ENCODE measurements around the gene TNFRSF19.

Gene TNFRSF19

DNA sequence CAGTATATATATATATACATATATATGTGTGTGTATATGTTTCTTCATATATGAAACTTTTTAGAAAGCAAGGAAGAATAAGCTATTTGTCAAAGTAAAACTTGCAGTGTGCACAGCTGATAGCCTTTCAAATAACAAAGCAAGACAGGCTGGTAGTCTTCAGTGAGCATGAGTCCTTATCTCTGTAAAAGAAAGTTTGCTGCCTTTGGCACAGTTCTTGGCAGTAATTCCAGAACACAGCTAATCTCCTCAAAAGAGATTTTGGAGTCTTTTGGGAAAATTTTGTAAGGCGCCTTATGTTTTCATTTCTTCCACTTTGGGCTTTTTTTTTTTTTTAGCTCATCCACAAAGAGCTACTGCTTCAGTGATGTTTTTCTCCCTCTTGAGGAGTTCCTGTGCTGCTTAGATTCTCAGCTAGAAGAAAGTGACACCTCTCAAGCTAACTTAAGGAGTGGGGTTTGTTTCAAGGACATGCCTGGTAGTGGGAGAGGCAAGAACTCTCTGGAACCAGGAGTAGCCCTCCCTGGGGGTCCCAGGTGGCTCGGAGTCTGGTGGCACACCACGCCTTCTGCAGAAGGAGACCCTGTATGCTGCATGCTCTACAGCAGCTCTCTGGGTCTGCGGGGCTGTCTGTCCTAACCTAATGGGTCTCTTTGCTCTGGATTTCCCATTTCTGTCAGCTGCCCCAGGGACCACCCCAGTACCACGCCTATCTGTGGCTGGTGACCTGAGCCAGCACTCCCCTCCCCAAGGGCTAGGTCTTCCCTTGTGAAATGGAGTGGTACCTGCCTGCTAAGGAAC lies 58.8 kb downstream of the TNFRSF19 start:
- no peak for DNase-seq (ENCODE audit: low read depth)

DNA sequence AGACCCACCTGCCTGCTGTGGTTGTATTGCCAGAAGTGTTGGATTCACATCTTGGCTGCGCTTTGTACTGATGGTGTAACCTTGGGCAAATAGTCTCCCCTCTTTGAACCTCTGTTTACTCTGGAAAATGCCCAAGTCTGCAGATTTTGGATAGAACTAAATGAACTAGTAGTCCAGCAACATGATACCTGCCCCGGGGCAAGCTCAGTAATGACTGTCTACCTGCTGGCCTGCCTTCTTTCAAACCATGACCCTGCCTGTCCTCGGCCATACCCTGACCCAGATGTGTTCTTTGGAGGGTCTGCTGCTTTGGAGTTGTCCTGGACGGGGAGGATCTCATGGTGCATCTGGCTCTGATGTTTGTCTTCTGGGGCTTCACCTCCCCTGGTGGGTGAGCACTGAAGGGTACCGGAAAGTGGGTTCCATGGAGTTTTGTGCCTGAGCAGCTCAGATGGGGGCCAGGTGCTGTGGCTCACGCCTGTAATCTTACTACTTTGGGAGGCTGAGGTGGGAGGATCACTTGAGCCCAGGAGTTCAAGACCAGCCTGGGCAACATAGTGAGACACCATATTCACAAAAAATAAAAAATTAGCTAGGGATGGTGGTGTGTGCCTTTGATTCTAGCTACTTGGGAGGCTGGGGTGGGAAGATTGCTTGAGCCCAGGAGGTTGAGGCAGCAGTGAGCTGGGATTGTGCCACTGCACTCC lies 59.5 kb downstream of the TNFRSF19 start:
- DNase-seq (ENCODE audit: low read depth): no peak

GRCh38 chr13:23630349-23631093 lies 60.3 kb downstream of the TNFRSF19 start:
- DNase-seq (ENCODE audit: low read depth): no peak

GRCh38 chr13:23631311-23632047 lies 61.3 kb downstream of the TNFRSF19 start:
- no peak for DNase-seq (ENCODE audit: low read depth)

DNA sequence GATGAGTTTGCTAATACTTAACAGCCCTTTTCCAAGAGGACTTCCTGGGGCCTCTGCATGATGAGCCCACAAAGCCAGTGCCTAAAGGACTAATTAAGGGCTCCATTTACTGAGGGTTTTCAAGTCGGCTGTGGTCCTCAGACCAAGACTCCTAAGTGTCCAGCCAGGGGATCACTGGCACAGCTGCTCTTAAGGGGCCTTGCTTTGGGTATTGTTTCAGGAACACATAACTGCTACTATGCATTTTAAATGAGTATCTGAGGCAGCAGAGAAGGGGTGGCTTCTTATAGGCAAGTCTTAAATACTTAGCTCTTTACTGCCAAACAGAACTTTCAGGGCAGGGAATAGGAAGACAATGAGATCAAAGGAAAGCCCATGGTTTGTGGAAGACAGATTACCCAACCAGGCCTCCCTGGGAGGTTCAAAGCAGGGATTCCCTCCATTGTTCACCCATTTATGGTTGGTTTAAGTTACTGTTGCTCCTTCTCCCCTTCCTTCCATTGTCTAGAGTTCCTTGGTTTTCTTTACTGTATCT lies 61.9 kb downstream of the TNFRSF19 start:
- no peak for DNase-seq (ENCODE audit: low read depth)

GRCh38 chr13:23632741-23633140 lies 62.5 kb downstream of the TNFRSF19 start:
- DNase-seq (ENCODE audit: low read depth): no peak

DNA sequence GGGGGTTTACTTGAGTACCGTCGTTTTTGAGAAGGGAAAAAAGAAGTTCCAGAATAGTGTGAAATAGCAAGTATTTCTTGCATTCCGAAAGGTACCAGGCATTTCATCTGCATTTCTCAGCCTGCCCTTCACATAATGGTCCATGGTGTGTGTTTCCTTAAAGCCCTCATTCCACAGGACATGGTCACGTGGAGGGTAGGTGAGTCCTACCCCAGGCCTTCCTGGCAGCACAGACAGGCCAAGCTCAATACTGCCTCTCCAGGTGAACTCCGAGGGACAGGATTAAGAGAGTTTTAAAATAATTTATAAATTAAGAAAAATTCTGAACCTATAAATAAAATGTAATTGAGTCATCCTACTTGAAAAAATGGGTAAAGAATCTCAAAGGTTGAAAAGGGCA lies 64.7 kb downstream of the TNFRSF19 start:
- no peak for DNase-seq (ENCODE audit: low read depth)

DNA sequence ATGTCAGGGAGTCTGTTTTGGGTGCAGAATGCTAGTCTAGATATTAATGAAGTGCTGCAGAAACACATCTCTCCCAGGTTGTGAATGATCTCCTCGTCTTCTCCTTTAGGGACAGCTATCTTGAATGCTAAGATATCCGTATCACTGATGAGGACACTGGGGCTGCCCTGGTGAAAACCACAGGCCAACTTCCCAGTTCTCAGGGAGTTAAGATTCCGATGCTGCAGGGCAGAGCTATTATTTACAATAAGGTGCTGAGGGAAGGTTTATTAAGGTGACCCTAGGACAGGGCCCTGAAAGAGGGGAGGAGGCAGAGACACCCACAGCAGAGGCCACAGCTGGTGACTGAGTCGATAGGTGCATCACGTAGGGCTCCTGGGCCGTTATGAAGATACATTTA lies 66.1 kb downstream of the TNFRSF19 start:
- DNase-seq (ENCODE audit: low read depth): no peak

GRCh38 chr13:23637829-23638228 lies 67.6 kb downstream of the TNFRSF19 start:
- DNase-seq (ENCODE audit: low read depth): no peak

- DNase-seq (ENCODE audit: low read depth): no peak
Measured at GRCh38 chr13:23639674-23640073, 69.5 kb downstream of the TNFRSF19 start.

GRCh38 chr13:23642110-23642509 lies 71.9 kb downstream of the TNFRSF19 start:
- no peak for DNase-seq (ENCODE audit: low read depth)

DNA sequence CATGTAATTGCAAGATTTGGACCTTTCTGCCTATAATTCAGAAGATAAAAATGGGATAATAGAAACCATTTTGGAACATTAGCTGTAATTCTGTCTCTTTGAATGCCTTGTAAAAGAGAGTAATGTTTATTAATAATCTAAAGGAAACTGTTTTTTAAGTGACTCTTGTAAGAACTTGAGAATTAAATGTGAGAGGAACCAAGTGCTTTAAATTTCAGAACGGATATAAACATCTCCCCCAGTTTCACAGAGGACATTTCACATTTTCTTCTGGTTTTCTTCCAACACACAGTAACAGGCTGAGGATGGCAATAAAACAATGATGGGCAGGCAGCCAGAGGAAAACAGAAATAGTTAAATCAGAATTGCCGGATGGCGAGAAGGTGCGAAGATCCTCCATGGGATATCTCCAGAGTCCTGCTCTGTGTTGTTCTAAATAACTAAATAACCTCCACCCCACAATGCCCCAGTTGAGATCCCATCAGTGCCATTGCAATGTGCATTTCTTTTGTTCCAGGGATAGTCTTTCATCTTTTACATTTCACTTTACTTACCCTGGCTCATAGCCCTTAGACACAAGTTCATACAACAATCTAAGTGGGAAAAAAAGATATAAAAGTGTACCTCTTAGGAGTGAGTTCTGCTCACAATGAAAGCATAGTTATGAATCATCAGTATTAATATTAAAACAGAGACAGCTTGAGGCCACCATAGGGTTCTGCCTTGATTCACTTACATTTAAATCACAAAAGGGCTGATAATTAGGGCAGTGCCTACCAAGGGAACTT lies 73.3 kb downstream of the TNFRSF19 start:
- no peak for DNase-seq (ENCODE audit: low read depth)

DNA sequence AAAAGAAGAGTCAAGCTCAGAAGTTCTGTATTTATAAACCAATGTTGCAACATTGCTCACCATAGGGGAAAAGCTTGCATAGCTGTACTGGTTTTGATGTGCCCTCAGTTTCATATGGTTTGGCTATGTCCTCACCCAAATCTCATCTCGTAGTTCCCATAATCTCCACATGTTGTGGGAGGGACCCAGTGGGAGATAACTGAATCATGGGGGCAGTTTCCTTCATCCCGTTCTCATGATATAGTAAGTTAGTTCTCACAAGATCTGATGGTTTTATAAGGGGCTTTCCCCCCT lies 73.9 kb downstream of the TNFRSF19 start:
- DNase-seq (ENCODE audit: low read depth): no peak

- no peak for DNase-seq (ENCODE audit: low read depth)
Measured at GRCh38 chr13:23644527-23645138, 74.4 kb downstream of the TNFRSF19 start.

DNA sequence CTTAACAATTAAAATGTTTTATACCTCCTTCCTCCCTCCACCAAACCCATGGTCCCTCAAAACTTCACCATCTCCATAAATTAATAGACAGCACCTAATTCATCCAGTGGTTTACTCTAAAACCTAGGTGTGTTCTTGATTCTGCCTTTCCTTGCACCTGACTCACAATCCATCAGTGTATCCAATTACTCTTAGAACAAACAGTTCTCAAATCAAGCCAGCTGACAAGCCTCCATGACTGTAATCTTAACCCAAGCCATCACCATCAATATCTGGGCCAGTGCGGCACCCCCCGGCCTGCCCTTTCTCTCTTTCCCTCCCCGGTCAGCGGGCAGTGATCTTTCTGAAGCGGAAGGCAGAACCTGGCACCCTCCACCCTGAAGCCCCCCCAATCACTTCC lies 75.6 kb downstream of the TNFRSF19 start:
- DNase-seq (ENCODE audit: low read depth): no peak

GRCh38 chr13:23651439-23651838 lies 81.2 kb downstream of the TNFRSF19 start:
- no peak for DNase-seq (ENCODE audit: low read depth)

DNA sequence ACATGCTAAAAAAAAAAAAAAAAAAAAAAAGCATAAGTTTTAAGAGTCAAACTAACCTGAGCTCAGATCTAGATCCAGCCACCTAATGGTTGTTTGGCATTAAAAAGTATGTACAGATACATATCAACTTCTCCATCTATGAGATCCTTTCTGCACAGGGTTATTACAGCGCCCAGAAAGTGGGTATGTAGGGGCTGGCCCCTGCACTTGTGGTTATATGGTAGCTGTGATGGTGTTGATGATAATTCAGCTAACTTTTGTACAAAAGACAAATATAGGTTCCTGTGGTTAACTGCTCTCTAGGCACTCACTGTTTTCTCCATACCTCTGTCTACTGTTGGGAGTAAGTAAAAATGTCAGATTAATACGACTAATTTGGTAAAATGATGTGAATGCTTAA lies 81.7 kb downstream of the TNFRSF19 start:
- DNase-seq (ENCODE audit: low read depth): no peak

- DNase-seq (ENCODE audit: low read depth): no peak
Measured at GRCh38 chr13:23652909-23653726, 82.9 kb downstream of the TNFRSF19 start.

DNA sequence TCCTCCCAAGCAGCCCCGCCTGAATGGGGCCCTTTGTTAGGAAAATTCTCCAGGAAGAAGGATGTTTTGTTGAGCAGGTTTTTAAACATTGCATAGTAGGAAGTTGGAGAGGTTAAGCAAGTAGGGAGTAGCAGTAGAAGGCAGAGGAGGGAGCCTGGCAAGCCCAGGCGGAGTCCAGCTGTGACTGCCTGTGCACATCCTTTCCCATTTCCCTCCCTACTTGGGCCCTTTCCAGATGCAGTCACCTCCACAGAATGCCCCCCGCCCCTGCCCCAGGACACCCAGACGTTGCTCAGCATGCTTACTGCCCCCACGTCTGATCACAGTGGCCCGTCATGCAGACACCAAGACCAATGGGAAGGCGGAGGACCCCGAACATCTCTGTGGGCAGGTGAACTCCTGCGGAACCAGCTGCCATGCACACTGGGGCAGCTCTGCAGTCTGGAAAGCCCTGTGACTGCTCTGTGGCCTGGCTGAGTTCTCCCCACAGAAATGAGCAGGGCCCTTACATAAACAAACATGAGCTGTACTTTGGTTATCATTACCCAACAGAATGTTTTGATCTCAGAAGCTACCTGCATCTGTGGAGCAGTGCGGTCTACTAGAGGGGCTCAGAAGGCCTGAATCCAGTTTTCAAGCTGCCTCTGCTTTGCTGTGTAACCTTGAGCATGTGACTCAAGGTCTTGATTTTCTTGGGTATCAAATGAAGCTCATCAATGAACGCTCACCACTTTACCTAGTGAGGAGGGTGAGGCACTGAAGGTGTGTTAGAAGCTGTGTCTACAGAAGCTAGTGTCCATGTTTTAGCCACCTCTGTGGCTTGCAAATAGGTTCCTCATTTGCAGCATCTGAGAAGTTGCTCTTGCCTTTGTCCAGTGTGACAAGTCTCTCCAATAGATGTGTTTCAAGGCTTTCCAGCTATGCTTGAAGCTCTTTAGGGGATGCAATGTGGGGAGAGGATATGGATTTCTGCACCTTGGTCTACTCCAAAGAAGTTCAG lies 84.2 kb downstream of the TNFRSF19 start:
- no peak for DNase-seq (ENCODE audit: low read depth)

Measured in GM04503 (cell line).